T-helper 1 cell (primary cell): ENCODE results near the gene PSMA1.
"Not testable (repeated sequence)": the region's sequence is repeated elsewhere in the genome, so short reads cannot be mapped to it uniquely, and the experiment has no call there.

Experiments
- DNase-seq, 5 donors: peaks; one replicate each; pipeline ENCODE4 v3.0.0-alpha.2; 2012 to 2020
- total RNA-seq, 4 donors: gene quantifications; one replicate each; lab custom pipeline; 2026; lab: John Stamatoyannopoulos, UW

Gene PSMA1
- 14.7 to 38.3 (median 31.3) reads per million in 4 donors for total RNA-seq

GRCh38 chr11:14519917-14520746, at the start of gene PSMA1:
Gene PSMA1, minus strand, starts transcription at chr11:14520386. Its CDS starts 87 bp downstream, at chr11:14520299.
- peak; percentile 86 to 94 (median 89) for DNase-seq

- DNase-seq = peak in 3 of 5 donors; percentile 17 to 66 (median 23)
Observed at GRCh38 chr11:14569516-14569915, 49.3 kb upstream of the PSMA1 start.

GRCh38 chr11:14567064-14567651, 47.0 kb upstream of the PSMA1 start:
- DNase-seq = no peak

- no peak for DNase-seq
Observed at GRCh38 chr11:14566331-14567063, 46.3 kb upstream of the PSMA1 start.

GRCh38 chr11:14565845-14566244, 45.7 kb upstream of the PSMA1 start:
- no peak for DNase-seq

GRCh38 chr11:14555818-14556217, 35.6 kb upstream of the PSMA1 start:
- no peak for DNase-seq

GRCh38 chr11:14554959-14555358, 34.8 kb upstream of the PSMA1 start:
- peak in 1 of 5 donors; percentile 90 for DNase-seq

- DNase-seq = no peak
Observed at GRCh38 chr11:14552089-14552488, 31.9 kb upstream of the PSMA1 start.

GRCh38 chr11:14551380-14551779, 31.2 kb upstream of the PSMA1 start:
- no peak for DNase-seq

- no peak for DNase-seq
Observed at GRCh38 chr11:14549891-14550290, 29.7 kb upstream of the PSMA1 start.

- DNase-seq = no peak
Observed at GRCh38 chr11:14547440-14547839, 27.3 kb upstream of the PSMA1 start.

- no peak for DNase-seq
Observed at GRCh38 chr11:14546672-14547071, 26.5 kb upstream of the PSMA1 start.

- DNase-seq = peak in 1 of 5 donors; percentile 91
Observed at GRCh38 chr11:14544611-14545010, 24.4 kb upstream of the PSMA1 start.

GRCh38 chr11:14543260-14543659, 23.1 kb upstream of the PSMA1 start:
- no peak for DNase-seq

GRCh38 chr11:14542324-14542723, 22.1 kb upstream of the PSMA1 start:
- DNase-seq = no peak

- DNase-seq = no peak
Observed at GRCh38 chr11:14541192-14541947, 21.2 kb upstream of the PSMA1 start.

- no peak for DNase-seq
Observed at GRCh38 chr11:14539982-14540421, 19.8 kb upstream of the PSMA1 start.

GRCh38 chr11:14538926-14539554, 18.9 kb upstream of the PSMA1 start:
- no peak for DNase-seq

GRCh38 chr11:14538271-14538925, 18.2 kb upstream of the PSMA1 start:
- DNase-seq = no peak

GRCh38 chr11:14537134-14537599, 17.0 kb upstream of the PSMA1 start:
- DNase-seq = peak in 4 of 5 donors; percentile 4 to 64 (median 21)

GRCh38 chr11:14535166-14535565, 15.0 kb upstream of the PSMA1 start:
- DNase-seq = not testable (repeated sequence)
